HG02884 (cell line): ENCODE results near the gene TDRD12.
A peak's percentile ranks its signal among the peaks of the same experiment; 100 is the strongest.
"Not testable (repeated sequence)": the region's sequence is repeated elsewhere in the genome, so short reads cannot be mapped to it uniquely, and the experiment has no call there.

Experiments used
- ATAC-seq: cut with Tn5 transposase; IDR thresholded peaks from one replicate; pipeline ENCODE4 v1.9.1; 2021; ENCODE audit warnings: mild to moderate bottlenecking, moderate library complexity; ENCODE audit not compliant: unreplicated experiment

TDRD12 gene

DNA sequence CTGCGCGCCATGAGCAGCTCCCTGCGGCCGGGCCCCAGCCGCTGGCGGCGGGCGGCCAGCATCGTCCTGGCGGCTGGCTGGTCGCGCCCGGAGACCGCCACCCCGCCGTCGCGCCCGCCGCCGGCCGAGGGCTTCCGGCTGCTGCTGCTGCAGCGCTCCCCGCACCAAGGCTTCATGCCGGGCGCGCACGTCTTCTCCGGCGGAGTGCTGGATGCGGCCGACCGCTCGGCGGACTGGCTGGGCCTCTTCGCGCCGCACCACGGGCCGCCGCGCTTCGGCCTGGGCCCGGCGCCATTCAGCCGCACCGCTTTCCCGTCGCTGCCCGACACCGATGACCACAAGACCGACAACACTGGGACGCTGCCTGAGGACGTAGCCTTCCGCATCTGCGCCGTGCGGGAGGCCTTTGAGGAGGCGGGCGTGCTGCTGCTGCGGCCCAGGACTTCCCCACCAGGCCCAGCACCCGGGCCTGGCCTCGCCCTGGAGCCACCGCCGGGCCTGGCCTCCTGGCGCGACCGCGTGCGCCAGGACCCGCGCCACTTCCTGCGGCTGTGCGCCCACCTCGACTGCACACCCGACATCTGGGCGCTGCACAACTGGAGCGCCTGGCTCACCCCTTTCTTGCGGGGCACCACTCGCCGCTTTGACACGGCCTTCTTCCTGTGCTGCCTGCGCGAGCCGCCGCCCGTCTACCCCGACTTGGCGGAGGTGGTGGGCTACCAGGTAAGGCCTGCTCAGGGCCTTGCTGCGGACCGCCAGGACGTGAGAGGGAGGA lies 27.4 kb upstream of the TDRD12 start:
- ATAC-seq = peak; percentile 68

DNA sequence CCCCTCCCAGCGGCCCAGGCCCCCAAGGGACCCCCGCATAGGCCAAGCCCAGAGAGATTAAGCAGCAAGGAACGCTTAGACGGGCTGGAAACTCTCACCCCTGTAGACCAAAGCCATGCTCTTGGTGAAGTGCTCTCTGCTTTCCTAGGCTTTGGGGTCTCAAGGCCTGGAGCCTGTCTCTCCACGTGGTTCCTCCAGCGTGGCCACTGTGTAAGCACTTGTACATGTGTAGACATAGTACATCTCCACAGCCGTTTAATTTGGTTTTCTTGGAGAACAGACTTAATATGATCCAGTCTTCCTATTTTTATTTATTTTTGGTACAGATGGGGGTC lies 26.9 kb upstream of the TDRD12 start:
- ATAC-seq = no peak

DNA sequence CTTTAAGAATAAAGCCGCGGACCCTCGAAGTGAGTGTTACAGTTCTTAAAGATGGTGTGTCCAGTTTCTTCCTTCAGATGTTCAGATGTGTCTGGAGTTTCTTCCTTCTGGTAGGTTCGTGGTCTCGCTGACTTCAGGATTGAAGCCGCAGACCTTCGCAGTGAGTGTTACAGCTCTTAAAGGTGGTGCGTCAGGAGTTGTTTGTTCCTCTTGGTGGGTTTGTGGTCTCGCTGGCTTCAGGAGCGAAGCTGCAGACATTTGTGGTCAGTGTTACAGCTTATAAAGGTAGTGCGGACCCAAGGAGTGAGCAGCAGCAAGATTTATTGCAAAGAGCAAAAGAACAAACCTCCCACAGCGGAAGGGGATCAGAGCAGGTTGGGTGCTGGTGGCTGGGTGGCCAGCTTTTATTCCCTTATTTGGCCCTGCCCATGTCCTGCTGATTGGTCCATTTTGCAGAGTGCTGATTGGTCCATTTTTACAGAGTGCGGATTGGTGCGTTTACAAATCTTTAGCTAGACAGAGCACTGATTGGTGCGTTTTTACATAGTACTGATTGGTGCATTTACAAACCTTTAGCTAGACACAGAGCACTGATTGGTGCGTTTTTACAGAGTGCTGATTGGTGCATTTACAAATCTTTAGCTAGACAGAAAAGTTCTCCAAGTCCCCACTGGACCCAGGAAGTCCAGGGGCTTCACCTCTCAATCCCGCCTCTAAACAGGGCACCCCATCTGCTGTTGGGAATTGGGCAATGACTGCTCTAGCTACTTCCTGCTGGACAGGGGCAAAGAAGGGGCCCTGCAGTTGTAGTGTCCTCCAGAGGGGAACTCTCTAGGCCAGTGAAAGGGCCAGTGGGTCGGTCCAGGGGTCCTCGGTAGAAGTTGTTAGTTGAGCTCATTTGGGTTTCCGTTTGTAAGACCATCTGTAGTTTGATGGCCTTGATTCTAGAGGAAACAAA lies 26.1 kb upstream of the TDRD12 start:
- ATAC-seq = not testable (repeated sequence)

DNA sequence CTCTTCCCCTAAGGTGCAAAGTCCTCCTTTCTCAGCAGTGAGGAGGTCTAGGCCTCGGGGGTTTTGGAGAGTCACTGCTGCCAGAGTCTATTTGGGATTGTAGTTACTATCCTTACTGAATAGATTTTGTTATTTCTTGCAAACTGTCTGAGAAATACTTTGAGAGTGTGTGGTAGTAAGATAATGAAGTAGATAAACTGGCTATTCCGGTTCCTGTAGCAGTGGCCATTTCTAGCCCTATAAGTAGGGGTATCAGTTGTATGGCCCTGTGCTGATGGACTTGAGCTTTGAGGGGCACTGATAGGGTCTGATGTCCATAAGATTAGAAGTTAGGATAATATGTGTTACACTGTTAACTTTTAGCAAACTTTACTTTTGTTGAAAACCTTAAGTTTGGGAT lies 25.3 kb upstream of the TDRD12 start:
- ATAC-seq = not testable (repeated sequence)

DNA sequence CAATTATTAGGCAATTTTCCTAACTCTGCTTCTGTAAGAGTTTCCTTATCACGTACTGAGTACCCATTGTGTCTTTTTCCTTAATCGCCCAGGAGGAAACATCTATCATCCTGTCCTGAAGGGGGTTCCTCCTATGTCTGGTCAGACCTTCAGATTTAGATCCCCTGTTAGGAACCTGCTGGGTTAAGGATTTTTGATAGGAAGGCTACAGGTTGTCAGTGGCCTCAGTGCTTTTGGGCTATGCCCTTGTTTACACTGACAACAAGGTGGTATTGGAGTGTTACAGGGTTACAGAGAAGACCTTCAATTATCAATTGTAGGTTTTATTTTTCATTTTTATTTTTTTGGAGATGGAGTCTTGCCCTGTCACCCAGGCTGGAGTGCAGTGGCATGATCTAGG lies 24.7 kb upstream of the TDRD12 start:
- ATAC-seq = not testable (repeated sequence)

DNA sequence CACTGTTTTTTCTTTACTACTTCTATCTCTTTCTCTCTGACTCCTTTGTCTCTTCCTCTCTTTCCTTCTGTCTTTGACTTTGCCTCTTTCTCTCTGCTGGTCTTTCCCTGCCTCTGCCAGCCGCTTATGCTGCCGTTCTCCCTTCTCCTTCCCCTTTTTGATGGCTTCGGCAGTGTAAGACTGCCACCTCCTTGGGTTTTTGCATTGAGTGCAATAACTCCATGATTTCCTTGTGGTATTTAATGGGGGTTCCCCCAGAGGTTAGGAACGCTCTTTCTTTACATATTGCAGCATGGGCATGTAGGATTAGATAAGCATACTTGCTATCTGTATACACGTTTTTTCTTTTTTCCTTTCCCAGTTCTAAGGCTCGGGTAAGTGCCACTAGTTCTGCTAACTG lies 24.1 kb upstream of the TDRD12 start:
- ATAC-seq = not testable (repeated sequence)

DNA sequence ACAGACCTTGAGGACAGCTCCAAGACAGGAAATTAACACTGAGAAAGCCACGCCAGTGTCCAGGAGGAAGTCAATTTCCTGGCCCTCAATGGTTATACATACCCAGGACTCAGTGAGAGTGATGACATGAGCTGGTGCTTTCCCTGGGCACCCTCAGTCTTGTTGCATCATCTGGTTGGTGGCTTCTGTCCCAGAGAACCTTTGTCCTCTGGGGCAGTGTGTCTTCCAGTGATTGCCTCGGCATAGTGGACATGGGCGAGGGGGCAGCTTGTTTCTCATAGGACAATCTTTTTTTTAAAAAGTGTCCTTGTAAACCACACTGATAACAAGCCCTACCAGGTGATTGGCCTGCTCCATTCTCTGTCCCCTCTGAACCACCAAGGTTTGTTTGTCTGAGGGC lies 22.8 kb upstream of the TDRD12 start:
- ATAC-seq = not testable (repeated sequence)

DNA sequence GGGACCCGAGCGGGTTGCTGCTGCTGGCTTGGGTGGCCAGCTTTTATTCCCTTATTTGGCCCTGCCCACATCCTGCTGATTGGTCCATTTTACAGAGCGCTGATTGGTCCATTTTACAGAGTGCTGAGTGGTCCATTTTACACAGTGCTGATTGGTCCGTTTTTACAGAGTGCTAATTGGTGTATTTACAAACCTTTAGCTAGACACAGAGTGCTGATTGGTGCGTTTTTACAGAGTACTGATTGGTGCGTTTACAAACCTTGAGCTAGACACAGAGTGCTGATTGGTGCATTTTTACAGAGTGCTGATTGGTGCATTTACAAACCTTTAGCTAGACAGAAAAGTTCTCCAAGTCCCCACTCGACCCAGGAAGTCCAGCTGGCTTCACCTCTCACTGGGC lies 19.4 kb upstream of the TDRD12 start:
- not testable (repeated sequence) for ATAC-seq

DNA sequence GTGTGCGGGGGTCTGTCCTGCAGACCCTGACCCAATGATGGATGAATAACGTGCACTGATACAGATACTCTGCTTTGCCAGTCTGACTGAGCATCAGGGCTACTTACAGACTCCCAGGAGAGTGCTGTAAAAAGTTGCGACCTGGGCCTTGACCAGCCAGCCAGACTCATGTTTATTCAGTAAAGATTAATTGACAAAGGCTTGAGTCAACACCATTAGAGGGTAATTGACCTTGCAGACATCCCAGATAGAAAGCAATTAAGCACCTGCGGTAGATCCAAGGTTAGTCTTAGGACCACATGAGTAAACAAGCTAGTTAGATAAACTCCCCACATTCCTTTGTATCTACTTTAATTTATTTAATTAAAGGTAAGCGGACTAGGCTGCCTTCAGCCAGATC lies 17.6 kb upstream of the TDRD12 start:
- no peak for ATAC-seq

DNA sequence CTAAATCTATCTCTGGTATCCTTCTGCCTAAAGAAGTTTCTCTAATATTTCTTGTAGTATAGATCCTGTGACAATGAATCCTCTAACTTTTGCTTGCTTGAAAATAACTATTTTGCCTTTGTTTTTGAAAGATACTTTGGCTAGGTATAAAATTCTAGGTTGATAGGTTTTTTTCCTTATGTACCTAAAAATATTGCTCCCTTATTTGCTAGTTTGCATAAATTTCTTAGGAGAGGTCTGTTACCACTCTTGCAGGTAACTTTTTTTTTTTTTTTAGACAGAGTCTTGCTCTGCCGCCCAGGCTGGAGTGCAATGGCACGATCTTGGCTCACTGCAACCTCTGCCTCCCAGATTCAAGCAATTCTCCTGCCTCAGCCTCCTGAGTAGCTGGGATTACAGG lies 15.6 kb upstream of the TDRD12 start:
- not testable (repeated sequence) for ATAC-seq

DNA sequence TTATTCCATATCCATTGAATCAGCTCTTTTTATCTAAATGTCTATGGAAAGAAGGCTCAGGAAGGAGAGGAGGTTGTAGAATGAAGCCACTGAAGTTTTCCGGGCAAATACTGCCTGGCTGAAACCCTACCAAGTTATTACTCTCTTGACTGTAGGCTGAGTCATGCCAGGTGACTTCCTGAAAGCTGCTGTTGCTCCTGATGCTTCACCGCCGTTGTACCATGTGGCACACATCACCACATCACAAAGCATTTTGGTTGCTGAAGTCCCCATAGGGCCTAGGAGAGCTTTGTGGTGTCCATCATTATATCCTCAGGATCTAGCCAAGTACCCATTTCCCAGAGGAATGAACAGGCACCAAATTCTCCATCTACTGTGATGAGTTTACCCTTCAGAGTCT lies 11.1 kb upstream of the TDRD12 start:
- ATAC-seq = no peak

DNA sequence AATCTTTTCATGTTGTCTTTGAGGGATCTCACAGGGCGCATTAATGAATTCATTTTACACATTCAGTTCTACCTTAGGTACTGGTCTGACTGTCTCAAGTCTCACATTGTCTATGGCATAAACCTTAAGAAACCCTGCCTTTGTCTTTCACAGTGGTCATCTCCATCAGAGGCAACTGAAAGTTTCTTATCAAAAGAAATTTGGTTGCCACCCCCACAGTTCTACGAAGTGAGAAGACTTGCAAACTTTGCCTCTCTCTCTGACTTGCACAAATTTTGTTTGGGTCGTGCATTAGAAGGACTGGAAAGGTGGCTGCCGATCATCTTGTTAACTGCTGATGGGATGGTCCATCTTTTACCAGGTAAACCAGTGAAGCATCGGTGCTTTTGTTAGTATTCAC lies 10.5 kb upstream of the TDRD12 start:
- no peak for ATAC-seq

DNA sequence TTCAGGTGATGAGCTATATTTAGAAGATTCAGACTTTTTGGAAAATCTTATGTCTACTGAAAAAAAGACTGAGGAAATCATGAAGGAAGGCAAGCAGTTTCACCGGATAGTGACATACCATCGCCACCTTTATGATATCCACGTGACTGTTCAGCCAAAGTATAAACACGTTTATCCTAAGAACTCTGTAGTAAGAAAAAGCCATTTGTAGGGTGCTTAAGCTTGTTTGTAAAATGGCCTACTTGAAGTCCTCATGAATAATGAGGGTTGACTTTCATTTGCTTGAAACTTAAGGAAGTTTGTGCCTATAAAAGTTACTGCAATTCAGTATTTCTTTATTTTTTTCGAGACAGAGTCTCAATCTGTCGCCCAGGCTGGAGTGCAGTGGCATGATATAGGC lies 7.8 kb upstream of the TDRD12 start:
- ATAC-seq = no peak

DNA sequence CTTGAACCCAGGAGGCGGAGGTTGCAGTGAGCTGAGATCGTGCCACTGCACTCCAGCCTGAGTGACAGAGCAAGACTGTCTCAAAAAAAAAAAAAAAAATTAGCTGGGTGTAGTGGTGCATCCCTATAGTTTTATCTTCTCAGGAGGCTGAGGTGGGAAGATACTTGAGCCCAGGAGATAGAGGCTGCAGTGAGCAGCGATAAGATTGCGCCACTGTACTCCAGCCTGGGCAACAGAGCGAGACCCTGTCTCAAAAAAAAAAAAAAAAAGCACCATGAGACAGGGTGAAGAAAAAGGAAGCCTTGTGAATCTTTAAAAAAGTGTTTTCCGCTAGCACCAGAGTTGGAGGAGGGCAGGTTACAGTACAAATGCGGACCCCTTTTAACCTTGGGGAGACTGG lies 3.4 kb upstream of the TDRD12 start:
- ATAC-seq = not testable (repeated sequence)

DNA sequence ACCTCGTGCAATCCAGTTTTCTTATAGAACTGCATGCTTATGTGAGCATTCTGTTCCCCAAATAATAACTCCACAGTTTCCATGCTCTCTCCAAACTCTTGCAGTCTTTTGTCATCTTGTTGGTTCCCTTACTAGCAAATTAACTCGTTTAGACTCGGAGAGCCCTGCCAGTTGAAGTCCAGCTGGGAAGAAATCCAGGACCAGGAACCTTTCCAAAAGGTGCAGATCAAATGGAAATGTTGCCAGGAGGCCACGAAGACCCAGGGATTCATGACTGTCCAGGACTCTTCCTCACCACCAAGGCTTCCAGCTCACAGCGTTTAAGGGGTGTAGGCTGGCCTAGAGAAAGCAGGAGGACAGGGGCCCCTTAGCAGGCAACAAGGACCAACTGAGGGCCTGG lies 2.1 kb upstream of the TDRD12 start:
- no peak for ATAC-seq

DNA sequence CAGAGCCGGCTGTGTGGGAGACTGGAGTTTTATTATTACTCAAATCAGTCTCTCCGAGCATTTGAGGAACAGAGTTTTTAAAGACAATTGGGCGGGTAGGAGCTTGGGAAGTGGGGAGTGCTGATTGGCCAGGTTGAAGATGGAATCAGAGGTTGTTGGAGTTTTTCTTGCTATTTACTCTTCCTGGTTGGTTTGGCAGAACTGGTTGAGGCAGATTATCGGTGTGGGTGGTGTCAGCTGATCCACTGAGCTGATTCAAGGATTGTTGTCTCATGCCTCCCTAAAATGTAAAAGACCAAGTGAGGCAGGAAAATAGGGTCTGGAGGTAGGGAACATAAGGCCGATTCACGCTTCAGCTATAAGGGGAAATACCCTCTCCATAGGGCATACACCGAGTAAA lies 1.3 kb upstream of the TDRD12 start:
- ATAC-seq = no peak

DNA sequence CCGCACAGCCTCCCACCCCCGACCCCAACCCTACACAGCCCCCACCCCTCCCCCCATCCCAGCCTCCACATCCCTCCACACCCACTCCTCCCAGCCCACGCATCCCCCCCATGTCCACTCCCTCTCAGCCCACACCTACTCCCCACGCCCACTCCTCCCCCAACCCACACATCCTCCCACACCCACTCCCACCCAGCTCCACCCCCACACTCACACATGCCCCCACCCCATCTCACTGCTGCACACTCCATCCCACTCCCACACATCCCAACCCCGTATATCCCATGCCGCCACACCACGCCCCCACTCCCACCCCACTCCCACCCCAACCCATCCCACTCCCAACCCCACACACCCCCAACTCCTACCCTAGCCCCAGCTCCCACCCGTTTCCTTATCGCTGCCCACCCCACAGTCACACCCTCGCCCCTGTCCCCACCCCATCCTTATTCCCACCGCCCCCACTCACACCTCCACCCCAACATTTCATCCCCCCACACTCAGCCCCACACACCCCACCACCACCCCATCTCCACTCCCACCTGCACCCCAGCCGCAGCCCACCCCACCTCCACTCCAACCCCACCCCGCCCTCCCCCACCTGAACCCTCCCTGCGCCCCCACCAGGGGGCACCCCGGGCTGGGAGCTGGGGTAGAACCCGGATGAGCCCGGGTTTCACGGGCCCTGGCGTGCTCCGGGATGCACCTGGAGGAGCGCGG lies 809 bp downstream of the TDRD12 start:
- ATAC-seq = no peak

DNA sequence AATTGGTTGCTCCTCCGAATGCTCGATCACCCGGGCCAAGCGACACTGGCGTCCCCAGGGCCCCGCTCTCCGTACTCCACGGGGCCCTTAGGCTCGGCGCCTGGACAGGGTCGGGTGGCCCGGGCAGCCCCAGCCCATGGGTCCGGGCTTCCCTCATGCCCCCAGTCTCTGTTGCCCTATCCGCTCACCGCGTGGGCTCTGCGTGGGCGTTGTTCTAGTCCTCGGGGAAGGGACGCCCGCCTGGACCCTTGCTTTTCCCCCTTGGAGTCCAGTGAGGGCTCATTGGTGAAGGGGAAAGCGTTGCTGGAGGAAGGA lies 1.3 kb downstream of the TDRD12 start:
- no peak for ATAC-seq

DNA sequence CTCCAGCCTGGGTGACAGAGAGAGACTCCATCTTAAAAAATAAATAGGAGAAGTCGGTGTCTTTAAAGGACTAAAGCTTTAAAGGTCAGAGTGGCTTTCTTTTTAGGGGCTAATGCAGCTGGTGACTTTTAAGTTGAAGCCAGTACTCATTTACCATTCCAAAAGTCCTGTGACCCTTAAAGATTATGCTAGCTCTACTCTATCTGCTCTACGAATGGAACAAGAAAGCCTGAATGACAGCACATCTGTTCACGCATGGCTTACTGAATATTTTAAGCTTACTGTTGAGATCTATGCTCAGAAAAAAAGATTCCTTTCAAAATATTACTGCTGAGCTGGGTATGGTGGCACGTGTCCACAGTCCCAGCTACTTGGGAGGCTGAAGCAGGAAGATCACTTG lies 16.4 kb downstream of the TDRD12 start:
- no peak for ATAC-seq

DNA sequence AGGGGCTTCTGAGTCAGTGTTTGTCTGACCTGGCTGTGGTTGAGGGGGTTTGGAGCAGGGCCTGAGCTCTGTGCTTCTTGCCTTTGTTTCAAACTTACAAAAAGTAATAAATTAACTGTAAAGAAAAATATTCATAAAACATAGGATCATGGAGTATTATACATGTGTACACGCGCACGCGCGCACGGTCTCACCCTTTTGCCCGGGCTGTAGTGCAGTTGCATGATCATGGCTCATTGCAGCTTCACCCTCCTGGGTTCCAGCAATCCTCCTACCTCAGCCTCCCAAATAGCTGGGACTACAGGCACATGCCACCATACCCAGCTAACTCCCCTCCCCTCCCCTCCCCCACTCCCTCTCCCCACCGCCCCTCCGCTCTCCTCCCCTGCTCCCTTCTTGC lies 23.5 kb downstream of the TDRD12 start:
- ATAC-seq = no peak

DNA sequence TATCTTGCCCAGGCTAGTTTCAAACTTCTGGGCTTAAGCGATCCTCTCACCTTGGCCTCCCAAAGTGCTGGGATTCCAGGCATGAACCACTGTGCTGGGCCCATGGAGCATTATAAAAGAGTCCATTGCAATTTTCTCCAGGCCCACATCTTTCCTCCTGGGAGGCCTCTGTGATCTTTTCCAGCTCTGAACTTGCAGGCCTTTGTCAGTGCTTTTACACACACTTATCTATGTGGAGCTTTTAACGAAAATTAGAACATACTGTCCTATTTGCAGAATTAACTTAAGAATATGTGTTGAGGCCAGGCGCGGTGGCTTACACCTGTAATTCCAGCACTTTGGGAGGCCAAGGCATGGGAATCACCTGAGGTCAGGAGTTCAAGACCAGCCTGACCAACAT lies 23.9 kb downstream of the TDRD12 start:
- no peak for ATAC-seq
